Measurements from ENCODE around the gene PYGL.
"Not testable (repeated sequence)": the region's sequence is repeated elsewhere in the genome, so short reads cannot be mapped to it uniquely, and the experiment has no call there.

GRCh38 chr14:50956421-50956820 lies 12.1 kb upstream of the PYGL start:
- not testable (repeated sequence) for TF ChIP-seq POLR2A, CTCF (IDR thresholded peaks at IDR 0.05)
